Nephron progenitor cell (in vitro differentiated cells): ENCODE measurements around the gene OR6S1.
"Not testable (repeated sequence)": the region's sequence is repeated elsewhere in the genome, so short reads cannot be mapped to it uniquely, and the experiment has no call there.

Experiments
- DNase-seq: peaks from one replicate; pipeline ENCODE4 v3.0.0; 2021
- H3K27ac Mint-ChIP-seq: 2 replicates; pipeline ENCODE4 v1.8.0; 2021; ENCODE audit warnings: mild to moderate bottlenecking, moderate library complexity, mixed read lengths
- H3K27me3 Mint-ChIP-seq: 2 replicates; pipeline ENCODE4 v1.8.0; 2021; ENCODE audit warnings: mild to moderate bottlenecking, low read depth, mixed read lengths; ENCODE audit not compliant: poor library complexity
- H3K36me3 Mint-ChIP-seq: 2 replicates; pipeline ENCODE4 v1.8.0; 2021; ENCODE audit warnings: low read depth, mixed read lengths
- H3K4me1 Mint-ChIP-seq: 2 replicates; pipeline ENCODE4 v1.8.0; 2021; ENCODE audit warnings: mixed read lengths
- H3K4me3 Mint-ChIP-seq: 2 replicates; pipeline ENCODE4 v1.8.0; 2021; ENCODE audit warnings: mild to moderate bottlenecking, moderate library complexity, mixed read lengths
- H3K9me3 Mint-ChIP-seq: 2 replicates; pipeline ENCODE4 v1.8.0; 2021; ENCODE audit warnings: mild to moderate bottlenecking, moderate library complexity, mixed read lengths
- TF ChIP-seq, protein P1 (sequence below): fragments of 200-600 bp; sonication (generic); IDR thresholded peaks from 2 replicates; pipeline ENCODE4 v1.5.0; 2021; ENCODE audit warnings: antibody characterized with exemption

The OR6S1 gene

DNA sequence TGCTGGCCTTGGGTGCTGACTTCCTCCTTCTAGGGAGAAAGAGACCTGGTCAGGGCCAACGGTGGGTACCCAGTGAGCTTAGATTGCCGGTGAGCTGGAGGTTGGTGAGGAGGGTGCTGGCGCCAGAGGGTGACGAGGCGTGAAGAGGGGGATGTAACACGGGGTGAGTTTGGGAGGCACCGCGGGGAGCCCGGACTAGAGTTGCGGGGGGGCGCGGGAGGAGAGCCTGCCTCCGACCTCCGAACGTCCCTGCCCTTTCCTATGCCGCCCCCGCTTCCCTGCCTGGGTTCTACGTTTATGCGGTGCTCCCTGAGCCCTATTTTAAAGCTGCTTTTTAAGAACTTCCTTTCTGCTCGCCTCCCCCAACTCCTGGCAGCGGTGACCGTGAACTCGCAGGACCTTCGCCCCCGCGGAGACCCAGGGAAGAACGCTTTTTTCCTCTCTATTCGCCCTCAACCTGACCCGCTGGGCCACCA is 18.6 kb downstream of the OR6S1 start:
- no peak for DNase-seq
- peak overlapping the region; percentile 71 for H3K4me3 Mint-ChIP-seq
- H3K27ac Mint-ChIP-seq: no peak overlapping the region
- H3K27me3 Mint-ChIP-seq: peaks cover 51% of the 10 kb centered on the region
- peaks cover 12% of the 10 kb centered on the region for H3K9me3 Mint-ChIP-seq
- H3K36me3 Mint-ChIP-seq: no peaks in the 10 kb centered on the region
- TF ChIP-seq, protein P1, sequence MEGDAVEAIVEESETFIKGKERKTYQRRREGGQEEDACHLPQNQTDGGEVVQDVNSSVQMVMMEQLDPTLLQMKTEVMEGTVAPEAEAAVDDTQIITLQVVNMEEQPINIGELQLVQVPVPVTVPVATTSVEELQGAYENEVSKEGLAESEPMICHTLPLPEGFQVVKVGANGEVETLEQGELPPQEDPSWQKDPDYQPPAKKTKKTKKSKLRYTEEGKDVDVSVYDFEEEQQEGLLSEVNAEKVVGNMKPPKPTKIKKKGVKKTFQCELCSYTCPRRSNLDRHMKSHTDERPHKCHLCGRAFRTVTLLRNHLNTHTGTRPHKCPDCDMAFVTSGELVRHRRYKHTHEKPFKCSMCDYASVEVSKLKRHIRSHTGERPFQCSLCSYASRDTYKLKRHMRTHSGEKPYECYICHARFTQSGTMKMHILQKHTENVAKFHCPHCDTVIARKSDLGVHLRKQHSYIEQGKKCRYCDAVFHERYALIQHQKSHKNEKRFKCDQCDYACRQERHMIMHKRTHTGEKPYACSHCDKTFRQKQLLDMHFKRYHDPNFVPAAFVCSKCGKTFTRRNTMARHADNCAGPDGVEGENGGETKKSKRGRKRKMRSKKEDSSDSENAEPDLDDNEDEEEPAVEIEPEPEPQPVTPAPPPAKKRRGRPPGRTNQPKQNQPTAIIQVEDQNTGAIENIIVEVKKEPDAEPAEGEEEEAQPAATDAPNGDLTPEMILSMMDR: no peak
- peaks cover 56% of the 10 kb centered on the region for H3K4me1 Mint-ChIP-seq

GRCh38 chr14:20620798-20621478 is 20.6 kb downstream of the OR6S1 start:
- TF ChIP-seq, protein P1: no peak
- H3K4me3 Mint-ChIP-seq: no peak overlapping the region
- no peak overlapping the region for H3K27ac Mint-ChIP-seq
- no peaks in the 10 kb centered on the region for H3K36me3 Mint-ChIP-seq
- peaks cover 45% of the 10 kb centered on the region for H3K4me1 Mint-ChIP-seq
- peaks cover 12% of the 10 kb centered on the region for H3K9me3 Mint-ChIP-seq
- no peak for DNase-seq
- peaks cover 32% of the 10 kb centered on the region for H3K27me3 Mint-ChIP-seq

DNA sequence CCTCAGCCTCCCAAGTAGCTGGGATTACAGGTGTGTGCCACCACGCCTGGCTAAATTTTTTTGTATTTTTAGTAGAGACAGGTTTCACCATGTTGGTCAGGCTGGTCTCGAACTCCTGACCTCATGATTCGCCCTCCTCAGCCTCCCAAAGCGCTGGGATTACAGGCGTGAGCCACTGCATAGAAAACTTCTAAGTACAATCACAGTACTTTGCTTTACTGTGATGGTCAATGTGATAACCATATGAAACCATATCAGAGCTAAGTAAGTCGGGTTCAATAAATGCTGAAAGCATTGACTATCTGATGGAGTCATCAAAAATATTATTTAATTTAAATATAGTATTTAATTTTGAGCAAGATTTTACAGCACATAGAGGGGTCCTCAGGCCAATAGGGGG is 21.8 kb downstream of the OR6S1 start:
- H3K27ac Mint-ChIP-seq, DNase-seq, H3K9me3 Mint-ChIP-seq, H3K4me3 Mint-ChIP-seq, H3K36me3 Mint-ChIP-seq: not testable (repeated sequence)
- peaks cover 37% of the 10 kb centered on the region for H3K4me1 Mint-ChIP-seq
- peaks cover 20% of the 10 kb centered on the region for H3K27me3 Mint-ChIP-seq

DNA sequence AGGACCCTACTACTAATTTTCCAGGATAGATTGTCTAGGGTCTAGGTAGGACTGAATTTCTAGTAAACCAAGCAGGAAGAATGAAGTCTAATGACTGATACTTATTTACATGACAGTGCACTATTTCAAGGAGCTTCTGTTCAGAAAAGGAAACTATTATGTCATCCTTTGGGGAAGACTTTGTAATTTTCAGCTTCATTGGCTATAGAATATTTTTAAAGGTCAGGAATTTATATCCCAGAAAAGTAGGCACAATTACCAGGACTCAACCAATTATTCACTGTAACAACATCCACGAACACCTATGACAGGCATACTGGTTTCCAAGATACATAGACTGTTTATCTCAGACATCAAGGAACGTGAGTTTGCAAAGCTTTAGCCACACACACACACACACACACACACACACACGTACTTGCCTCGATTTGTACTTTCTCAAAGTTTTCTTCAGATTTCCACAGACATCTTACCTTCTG is 23.2 kb downstream of the OR6S1 start:
- TF ChIP-seq, protein P1: no peak
- H3K36me3 Mint-ChIP-seq: no peaks in the 10 kb centered on the region
- H3K27me3 Mint-ChIP-seq: peaks cover 6% of the 10 kb centered on the region
- H3K9me3 Mint-ChIP-seq: peaks cover 6% of the 10 kb centered on the region
- DNase-seq: no peak
- no peak overlapping the region for H3K4me3 Mint-ChIP-seq
- H3K27ac Mint-ChIP-seq: no peak overlapping the region
- peaks cover 26% of the 10 kb centered on the region for H3K4me1 Mint-ChIP-seq

DNA sequence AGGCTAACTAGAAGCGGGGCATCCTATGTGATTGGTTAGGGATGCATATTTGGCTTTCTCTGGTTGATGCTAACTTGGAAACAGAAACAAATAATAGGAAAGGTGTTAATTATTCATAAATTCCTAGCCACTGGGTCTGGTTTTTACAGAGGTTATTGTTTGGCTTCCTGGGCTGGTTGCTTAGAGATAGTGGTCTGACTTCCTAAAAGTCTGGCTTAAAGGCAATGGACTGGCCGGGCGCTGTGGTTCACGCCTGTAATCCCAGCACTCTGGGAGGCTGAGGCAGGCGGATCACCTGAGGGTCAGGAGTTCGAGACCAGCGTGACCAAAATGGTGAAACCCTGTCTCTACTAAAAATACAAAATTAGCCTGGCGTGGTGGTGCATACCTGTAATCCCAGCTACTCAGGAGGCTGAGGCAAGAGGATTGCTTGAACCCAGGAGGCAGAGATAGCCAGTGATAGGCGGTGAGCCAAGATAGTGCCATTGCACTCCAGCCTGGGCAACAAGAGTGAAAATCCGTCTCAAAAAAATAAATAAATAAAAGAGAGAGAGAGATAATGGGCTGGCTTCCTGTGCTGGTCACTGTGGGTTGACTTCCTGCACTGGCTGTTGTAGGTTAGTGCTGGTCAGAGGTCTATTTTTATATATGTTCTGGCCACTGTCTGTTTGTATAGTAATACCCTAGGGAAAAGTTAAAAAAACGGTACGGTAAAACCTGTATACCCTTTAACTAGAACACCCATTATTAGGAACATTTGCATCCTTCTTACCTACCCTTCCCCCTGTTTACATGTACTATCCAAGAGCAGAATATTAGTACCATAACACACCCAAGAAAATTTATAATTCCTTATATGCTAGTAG is 24.1 kb downstream of the OR6S1 start:
- Mint-ChIP-seq H3K9me3 (peaks cover 6% of the 10 kb centered on the region), H3K4me3 (no peak overlapping the region), H3K4me1 (peaks cover 17% of the 10 kb centered on the region), H3K27me3 (peaks cover 3% of the 10 kb centered on the region), H3K27ac (no peak overlapping the region), H3K36me3 (no peaks in the 10 kb centered on the region)
- TF ChIP-seq, protein P1: no peak
- DNase-seq: no peak

DNA sequence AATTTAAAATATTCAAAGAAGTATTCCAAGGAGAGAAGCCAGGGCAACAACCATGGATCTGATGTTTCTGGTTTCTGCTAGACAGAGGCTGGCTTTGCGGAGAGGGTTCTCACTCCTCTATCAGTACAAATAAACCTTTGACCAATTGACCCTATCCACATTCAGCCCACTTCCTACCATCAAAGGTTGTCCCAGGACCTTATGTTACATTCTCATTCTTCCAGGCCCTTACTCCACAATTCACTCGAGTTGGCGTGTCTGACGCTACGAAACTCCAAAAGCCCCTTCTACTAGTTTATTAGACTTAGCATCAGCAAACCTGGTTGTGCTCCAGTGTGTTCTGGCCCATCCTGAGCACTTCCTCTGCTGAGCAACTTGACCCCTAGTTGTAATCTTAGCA is 25.5 kb downstream of the OR6S1 start:
- peaks cover 8% of the 10 kb centered on the region for H3K4me1 Mint-ChIP-seq

More for the DNA sequence above, 25.5 kb downstream of the OR6S1 start:
- Mint-ChIP-seq H3K4me3 (peak overlapping the region; percentile 45), H3K27me3 (peaks cover 3% of the 10 kb centered on the region), H3K27ac (peak overlapping the region; percentile 59), H3K36me3 (no peaks in the 10 kb centered on the region), H3K9me3 (no peaks in the 10 kb centered on the region)
- no peak for DNase-seq
- TF ChIP-seq, protein P1: no peak
